ENCODE measurements around the gene PLCXD1. TPM values are rescaled to one million over a fixed set of nuclear protein-coding genes. Genes with fewer than 3 reads are reported as not detected.

Gene PLCXD1
- total and polyA plus RNA-seq, 4 donors, result 13.4 to 41.5 (median 28.2) TPM

DNA sequence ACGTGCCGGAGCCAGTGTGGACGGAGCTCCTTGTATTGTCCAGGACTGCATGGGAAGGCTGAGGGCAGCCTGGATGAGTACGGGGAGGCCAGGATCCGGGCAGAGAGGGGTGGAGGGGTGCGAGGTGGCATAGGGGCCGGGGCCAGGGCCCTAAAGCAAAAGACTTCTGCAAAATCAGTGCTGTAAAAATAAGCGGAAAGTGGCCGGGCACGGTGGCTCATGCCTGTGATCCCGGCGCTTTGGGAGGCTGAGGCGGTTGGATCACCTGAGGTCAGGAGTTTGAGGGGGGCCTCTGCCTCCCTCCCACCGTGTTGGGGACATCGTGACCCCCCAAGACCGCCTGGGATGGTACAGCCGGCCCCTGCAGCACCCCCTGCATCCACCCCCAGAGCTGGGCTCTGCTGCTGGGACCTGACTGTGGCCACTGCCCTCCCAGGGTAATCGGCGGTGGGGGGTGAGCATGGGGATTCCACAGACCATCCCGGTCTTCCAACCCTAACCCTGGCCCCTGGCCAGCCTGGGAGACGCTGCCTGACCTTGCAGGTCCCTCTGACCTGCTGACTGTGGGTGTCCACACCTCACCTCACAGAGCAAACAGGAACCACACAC lies 23.4 kb upstream of the PLCXD1 start:
- H3K36me3 ChIP-seq (ENCODE audit: control insufficient read depth in 4 of 4, insufficient read depth in 4 of 4, low read length in 4 of 4), result no peaks in the 10 kb centered on the region
- no peaks in the 10 kb centered on the region for H3K27me3 ChIP-seq (ENCODE audit: control insufficient read depth in 3 of 3, insufficient read depth in 3 of 3, low read length in 2 of 3)
- 78 to 84% methylated on average over 21 of the region's 21 CpGs for WGBS, 2 donors
- H3K4me1 ChIP-seq (ENCODE audit: control insufficient read depth in 5 of 5, insufficient read depth in 5 of 5, low read length in 5 of 5), result peaks cover 0 to 2% (median 0%) of the 10 kb centered on the region in 5 donors
- DNase-seq, result no peak
- no peak for ATAC-seq (ENCODE audit: insufficient read depth, low FRiP score)
- no peak overlapping the region for H3K4me3 ChIP-seq
- H3K27ac ChIP-seq (ENCODE audit: low read depth in 1 of 2, low read length in 1 of 2), result no peak overlapping the region
- peaks cover 0 to 4% (median 0%) of the 10 kb centered on the region in 4 donors for H3K9me3 ChIP-seq (ENCODE audit: control insufficient read depth in 4 of 4, insufficient read depth in 3 of 4, low read length in 3 of 4)
- no peak for TF ChIP-seq CTCF (IDR thresholded peaks at IDR 0.05; ENCODE audit: control extremely low read depth, extremely low read depth)
- H3K9ac ChIP-seq (ENCODE audit: insufficient read depth in 1 of 2, low read length in 2 of 2), result no peak overlapping the region

- no peak for TF ChIP-seq CTCF (IDR thresholded peaks at IDR 0.05; ENCODE audit: control extremely low read depth, extremely low read depth)
- DNase-seq (no peak), ATAC-seq (ENCODE audit: insufficient read depth, low FRiP score) (no peak)
- H3K27ac ChIP-seq (ENCODE audit: low read depth in 1 of 2, low read length in 1 of 2), result no peak overlapping the region
- peaks cover 0 to 2% (median 0%) of the 10 kb centered on the region in 5 donors for H3K4me1 ChIP-seq (ENCODE audit: control insufficient read depth in 5 of 5, insufficient read depth in 5 of 5, low read length in 5 of 5)
- H3K9me3 ChIP-seq (ENCODE audit: control insufficient read depth in 4 of 4, insufficient read depth in 3 of 4, low read length in 3 of 4), result peaks cover 0 to 4% (median 0%) of the 10 kb centered on the region in 4 donors
- H3K9ac ChIP-seq (ENCODE audit: insufficient read depth in 1 of 2, low read length in 2 of 2), result no peak overlapping the region
- no peaks in the 10 kb centered on the region for H3K36me3 ChIP-seq (ENCODE audit: control insufficient read depth in 4 of 4, insufficient read depth in 4 of 4, low read length in 4 of 4)
- no peak overlapping the region for H3K4me3 ChIP-seq
- H3K27me3 ChIP-seq (ENCODE audit: control insufficient read depth in 3 of 3, insufficient read depth in 3 of 3, low read length in 2 of 3), result no peaks in the 10 kb centered on the region
- 78 to 90% methylated on average over 8 of the region's 8 CpGs for WGBS, 2 donors
These were observed 22.7 kb upstream of the PLCXD1 start for GRCh38 chrX:258291-259040.

DNA sequence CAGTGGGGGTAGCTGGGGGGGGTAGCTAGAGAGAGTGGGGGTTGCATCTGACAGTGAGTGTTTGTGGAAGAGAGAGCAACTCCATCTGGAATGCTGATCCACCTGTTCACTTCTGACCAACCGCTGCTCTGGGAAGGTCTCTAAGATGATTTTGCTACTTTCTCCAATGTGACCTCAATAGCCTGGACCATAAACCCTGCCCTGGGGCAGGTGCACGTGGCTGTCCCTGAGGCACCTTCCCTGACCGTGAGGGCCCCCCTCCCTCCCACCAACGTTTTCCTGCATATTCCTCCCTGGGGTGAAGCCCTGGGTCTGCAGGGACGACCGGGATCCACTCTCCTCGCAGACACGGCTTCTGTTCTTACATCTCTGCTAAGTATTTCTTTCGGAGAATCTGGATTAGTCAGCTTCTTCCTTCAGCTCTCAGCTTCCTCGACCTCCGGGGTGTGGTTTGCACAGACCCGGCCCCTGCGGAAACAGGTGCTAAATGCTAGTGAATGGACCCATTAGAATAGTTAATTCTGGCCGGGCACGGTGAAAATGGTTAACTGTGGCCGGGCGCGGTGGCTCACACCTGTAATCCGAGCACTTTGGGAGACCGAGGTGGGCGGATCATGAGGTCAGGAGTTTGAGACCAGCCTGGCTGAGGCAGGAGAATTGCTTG lies 21.4 kb upstream of the PLCXD1 start:
- H3K4me1 ChIP-seq (ENCODE audit: control insufficient read depth in 5 of 5, insufficient read depth in 5 of 5, low read length in 5 of 5), result peaks cover 0 to 5% (median 0%) of the 10 kb centered on the region in 5 donors
- WGBS, 2 donors, result 72 to 80% methylated on average over 21 of the region's 21 CpGs
- H3K27me3 ChIP-seq (ENCODE audit: control insufficient read depth in 3 of 3, insufficient read depth in 3 of 3, low read length in 2 of 3), result no peaks in the 10 kb centered on the region
- H3K9ac ChIP-seq (ENCODE audit: insufficient read depth in 1 of 2, low read length in 2 of 2), result no peak overlapping the region
- ATAC-seq (ENCODE audit: insufficient read depth, low FRiP score) (no peak), DNase-seq (peak in 1 of 3 donors; percentile 9)
- H3K4me3 ChIP-seq, result no peak overlapping the region
- no peak overlapping the region for H3K27ac ChIP-seq (ENCODE audit: low read depth in 1 of 2, low read length in 1 of 2)
- H3K36me3 ChIP-seq (ENCODE audit: control insufficient read depth in 4 of 4, insufficient read depth in 4 of 4, low read length in 4 of 4), result no peaks in the 10 kb centered on the region
- no peak for TF ChIP-seq CTCF (IDR thresholded peaks at IDR 0.05; ENCODE audit: control extremely low read depth, extremely low read depth)
- H3K9me3 ChIP-seq (ENCODE audit: control insufficient read depth in 4 of 4, insufficient read depth in 3 of 4, low read length in 3 of 4), result peaks cover 0 to 4% (median 0%) of the 10 kb centered on the region in 4 donors
